SK-N-SH treated with all-trans-retinoic acid at 6 μM for 48 hours (cell line): ENCODE data around the gene RNF19B.

Source experiments
- ATAC-seq: fragments of 200-7000 bp; cut with Tn5 transposase; 3 replicates; pipeline ENCODE4 v1.9.1; 2020; ENCODE audit warnings: mild to moderate bottlenecking, moderate library complexity
- ARNTL ChIP-seq: fragments of 450-650 bp; formaldehyde crosslinking; IDR thresholded peaks from 2 replicates; pipeline ENCODE4 v1.5.0; 2020; ENCODE audit warnings: low read depth, mild to moderate bottlenecking, moderate library complexity, borderline replicate concordance
- BACH2 ChIP-seq: fragments of 250-450 bp; sonication (Bioruptor Pico); IDR thresholded peaks from 2 replicates; pipeline ENCODE4 v1.9.0; 2021; ENCODE audit warnings: mild to moderate bottlenecking, borderline replicate concordance
- CREB5 ChIP-seq: fragments of 250-450 bp; sonication (Bioruptor Pico); IDR thresholded peaks from 2 replicates; pipeline ENCODE4 v1.5.1; 2020; ENCODE audit warnings: low read depth, mild to moderate bottlenecking, moderate library complexity
- CSDC2 ChIP-seq: fragments of 250-450 bp; sonication (Bioruptor Pico); IDR thresholded peaks from 2 replicates; pipeline ENCODE4 v1.5.0; 2020; ENCODE audit warnings: mild to moderate bottlenecking, moderate library complexity
- ESRRG ChIP-seq: fragments of 250-450 bp; sonication (Bioruptor Pico); IDR thresholded peaks from 2 replicates; pipeline ENCODE4 v1.6.1; 2021; ENCODE audit warnings: mild to moderate bottlenecking
- GLIS3 ChIP-seq: fragments of 250-450 bp; sonication (Bioruptor Pico); IDR thresholded peaks from 2 replicates; pipeline ENCODE4 v1.5.0; 2020; ENCODE audit warnings: mild to moderate bottlenecking, moderate library complexity
- ISL1 ChIP-seq: fragments of 250-450 bp; sonication (Bioruptor Pico); IDR thresholded peaks from 2 replicates; pipeline ENCODE4 v2.1.2; 2022; ENCODE audit warnings: mild to moderate bottlenecking, moderate library complexity
- PATZ1 ChIP-seq: fragments of 250-450 bp; sonication (Bioruptor Pico); IDR thresholded peaks from 2 replicates; pipeline ENCODE4 v1.8.0; 2020; ENCODE audit warnings: mild to moderate bottlenecking, moderate library complexity, borderline replicate concordance
- PPARA ChIP-seq: fragments of 250-450 bp; sonication (Bioruptor Pico); IDR thresholded peaks from 2 replicates; pipeline ENCODE4 v1.5.0; 2020; ENCODE audit warnings: mild to moderate bottlenecking, borderline replicate concordance
- RARB ChIP-seq: fragments of 250-450 bp; sonication (Bioruptor Pico); IDR thresholded peaks from 2 replicates; pipeline ENCODE4 v1.8.0; 2021; ENCODE audit warnings: mild to moderate bottlenecking, moderate library complexity
- SNAI2 ChIP-seq: fragments of 250-450 bp; sonication (Bioruptor Pico); IDR thresholded peaks from 2 replicates; pipeline ENCODE4 v1.5.0; 2020; ENCODE audit warnings: mild to moderate bottlenecking, moderate library complexity
- TCF4 ChIP-seq: fragments of 250-450 bp; sonication (Bioruptor Pico); IDR thresholded peaks from 2 replicates; pipeline ENCODE4 v1.8.0; 2021; ENCODE audit warnings: mild to moderate bottlenecking, moderate library complexity, borderline replicate concordance
- TSHZ2 ChIP-seq: fragments of 250-450 bp; sonication (Bioruptor Pico); IDR thresholded peaks from 2 replicates; pipeline ENCODE4 v1.5.0; 2020; ENCODE audit warnings: mild to moderate bottlenecking, moderate library complexity
- ZC3H10 ChIP-seq: fragments of 250-450 bp; sonication (Bioruptor Pico); IDR thresholded peaks from 2 replicates; pipeline ENCODE4 v1.5.1; 2021; ENCODE audit warnings: mild to moderate bottlenecking, moderate library complexity
- ZFP3 ChIP-seq: fragments of 250-450 bp; sonication (Bioruptor Pico); IDR thresholded peaks from 2 replicates; pipeline ENCODE4 v1.5.0; 2020; ENCODE audit warnings: mild to moderate bottlenecking, moderate library complexity
- ZFP30 ChIP-seq: fragments of 450-650 bp; formaldehyde crosslinking; IDR thresholded peaks from 2 replicates; pipeline ENCODE4 v1.5.0; 2022; ENCODE audit warnings: mild to moderate bottlenecking, moderate library complexity
- ZNF565 ChIP-seq: fragments of 450-650 bp; formaldehyde crosslinking; conservative IDR thresholded peaks from 2 replicates; pipeline ENCODE4 v1.5.0; 2020; ENCODE audit warnings: low read depth, mild to moderate bottlenecking, moderate library complexity
- ZNF8 ChIP-seq: fragments of 450-650 bp; formaldehyde crosslinking; IDR thresholded peaks from 2 replicates; pipeline ENCODE4 v1.5.0; 2020; ENCODE audit warnings: mild to moderate bottlenecking, moderate library complexity

Gene RNF19B

GRCh38 chr1:32984455-32985171, 20.0 kb upstream of the RNF19B start:
- TF ChIP-seq ZFP3 (CRISPR knock-in tag) = no peak
- TF ChIP-seq TCF4 (CRISPR knock-in tag) = peak; percentile 77; the same call in 1 of the 2 replicates
- no peak for TF ChIP-seq ISL1 (CRISPR knock-in tag)
- TF ChIP-seq ZNF565 (CRISPR knock-in tag) = no peak
- no peak for TF ChIP-seq ZFP30 (CRISPR knock-in tag)
- TF ChIP-seq CREB5 (CRISPR knock-in tag) = no peak
- no peak for TF ChIP-seq ARNTL
- peak; percentile 55 for ATAC-seq

GRCh38 chr1:32984090-32984454, 19.5 kb upstream of the RNF19B start:
- ATAC-seq = no peak
- TF ChIP-seq CSDC2 (CRISPR knock-in tag) (no peak), ZC3H10 (CRISPR knock-in tag) (no peak), ARNTL (no peak), ESRRG (CRISPR knock-in tag) (no peak), TSHZ2 (CRISPR knock-in tag) (no peak), TCF4 (CRISPR knock-in tag) (no peak), GLIS3 (no peak)
- TF ChIP-seq, all 23 proteins: peak for 0

- no peak for TF ChIP-seq CREB5 (CRISPR knock-in tag)
- no peak for TF ChIP-seq CSDC2 (CRISPR knock-in tag)
- no peak for TF ChIP-seq TCF4 (CRISPR knock-in tag)
- ATAC-seq = no peak
Measured at GRCh38 chr1:32983020-32983419, 18.4 kb upstream of the RNF19B start.

GRCh38 chr1:32981003-32981901, 16.6 kb upstream of the RNF19B start:
- peak; percentile 86 for ATAC-seq

More at GRCh38 chr1:32981003-32981901, 16.6 kb upstream of the RNF19B start:
- TF ChIP-seq ZNF565 (CRISPR knock-in tag) = no peak
- no peak for TF ChIP-seq SNAI2 (CRISPR knock-in tag)
- TF ChIP-seq ARNTL = no peak
- TF ChIP-seq ZFP30 (CRISPR knock-in tag) = no peak
- no peak for TF ChIP-seq BACH2 (CRISPR knock-in tag)
- TF ChIP-seq PPARA (CRISPR knock-in tag) = no peak
- no peak for TF ChIP-seq ZFP3 (CRISPR knock-in tag)
- TF ChIP-seq ISL1 (CRISPR knock-in tag) = no peak
- TF ChIP-seq ZNF8 (CRISPR knock-in tag) = no peak
- no peak for TF ChIP-seq RARB (CRISPR knock-in tag)
- TF ChIP-seq TSHZ2 (CRISPR knock-in tag) = no peak
- TF ChIP-seq PATZ1 = no peak
